ENCODE data around the gene GPR137C.

GPR137C gene, protein sequence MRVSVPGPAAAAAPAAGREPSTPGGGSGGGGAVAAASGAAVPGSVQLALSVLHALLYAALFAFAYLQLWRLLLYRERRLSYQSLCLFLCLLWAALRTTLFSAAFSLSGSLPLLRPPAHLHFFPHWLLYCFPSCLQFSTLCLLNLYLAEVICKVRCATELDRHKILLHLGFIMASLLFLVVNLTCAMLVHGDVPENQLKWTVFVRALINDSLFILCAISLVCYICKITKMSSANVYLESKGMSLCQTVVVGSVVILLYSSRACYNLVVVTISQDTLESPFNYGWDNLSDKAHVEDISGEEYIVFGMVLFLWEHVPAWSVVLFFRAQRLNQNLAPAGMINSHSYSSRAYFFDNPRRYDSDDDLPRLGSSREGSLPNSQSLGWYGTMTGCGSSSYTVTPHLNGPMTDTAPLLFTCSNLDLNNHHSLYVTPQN

DNA sequence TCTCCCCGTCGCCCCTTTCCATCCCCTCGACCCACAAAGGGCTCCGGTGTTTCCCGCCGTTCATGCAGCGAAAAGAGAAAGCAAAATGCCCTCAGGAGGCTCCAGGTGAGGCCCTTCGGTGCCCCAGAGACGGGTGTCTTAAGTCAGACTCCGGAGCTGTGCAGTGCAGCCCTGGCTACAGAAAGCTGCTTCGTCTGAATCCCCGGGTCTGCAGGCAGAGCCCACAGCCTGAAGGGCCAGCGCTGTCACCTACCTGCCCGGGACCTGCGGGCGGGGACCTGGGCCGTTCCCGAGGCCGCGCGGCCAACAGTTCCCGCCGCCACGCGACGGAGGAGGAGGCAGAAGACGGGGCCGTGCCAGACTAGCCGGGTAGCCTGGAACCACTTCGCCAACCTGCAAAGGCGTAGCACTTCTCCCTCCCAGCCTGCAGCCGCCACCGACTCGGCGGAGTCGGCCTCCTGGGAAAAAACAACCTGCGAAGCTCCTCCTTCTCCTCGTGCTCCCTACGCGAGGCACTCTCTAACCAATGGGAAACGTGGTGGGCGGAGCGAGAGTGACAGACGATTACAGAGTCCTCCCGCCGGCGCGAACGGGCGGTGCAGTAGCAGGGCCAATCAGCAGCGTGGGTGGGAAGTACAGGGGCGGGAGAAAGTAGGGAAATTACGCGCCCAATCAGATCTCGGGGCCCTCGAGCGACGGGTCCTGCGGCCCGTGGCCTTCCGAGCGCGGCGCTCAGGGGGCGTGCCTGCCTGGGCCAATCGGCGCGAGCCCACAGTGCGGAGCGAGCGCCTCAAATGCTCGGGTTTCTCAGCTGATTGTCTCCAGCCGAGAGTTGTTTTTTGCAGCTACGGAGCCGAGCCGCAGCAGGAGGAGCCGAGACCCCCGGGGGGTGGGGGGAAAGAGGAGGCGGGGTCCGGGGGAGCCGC lies at the start of gene GPR137C, which contains the start of gene TXNDC16:
GPR137C (plus strand) TSS at position 774 of the 926 bp plus-strand sequence. CDS start 312 bp downstream, outside the sequence.
TXNDC16 (minus strand) TSS at position 443 of the 926 bp plus-strand sequence. CDS start 8,948 bp downstream, outside the sequence.
- peak; percentile 99 for DNase-seq (ENCODE audit: low read depth)

DNA sequence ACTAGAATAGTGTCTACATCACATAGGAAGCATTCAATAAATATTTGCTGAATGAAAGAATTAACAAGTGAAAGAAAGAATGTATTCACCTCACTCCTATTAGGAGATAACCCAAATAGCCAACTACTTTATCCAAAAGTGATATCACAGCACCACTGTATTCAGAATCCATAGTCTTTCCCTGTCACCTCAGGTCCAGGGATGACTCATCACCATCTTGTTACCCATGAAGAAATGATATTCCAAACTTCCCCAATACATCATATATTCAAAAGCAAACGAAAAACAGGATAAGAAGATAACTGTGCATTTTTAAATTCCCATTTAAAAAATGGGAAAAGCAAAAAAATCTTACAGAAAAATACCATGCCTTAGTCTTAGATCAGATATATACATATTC lies 39.4 kb upstream of the GPR137C start:
- DNase-seq (ENCODE audit: low read depth), result no peak

DNA sequence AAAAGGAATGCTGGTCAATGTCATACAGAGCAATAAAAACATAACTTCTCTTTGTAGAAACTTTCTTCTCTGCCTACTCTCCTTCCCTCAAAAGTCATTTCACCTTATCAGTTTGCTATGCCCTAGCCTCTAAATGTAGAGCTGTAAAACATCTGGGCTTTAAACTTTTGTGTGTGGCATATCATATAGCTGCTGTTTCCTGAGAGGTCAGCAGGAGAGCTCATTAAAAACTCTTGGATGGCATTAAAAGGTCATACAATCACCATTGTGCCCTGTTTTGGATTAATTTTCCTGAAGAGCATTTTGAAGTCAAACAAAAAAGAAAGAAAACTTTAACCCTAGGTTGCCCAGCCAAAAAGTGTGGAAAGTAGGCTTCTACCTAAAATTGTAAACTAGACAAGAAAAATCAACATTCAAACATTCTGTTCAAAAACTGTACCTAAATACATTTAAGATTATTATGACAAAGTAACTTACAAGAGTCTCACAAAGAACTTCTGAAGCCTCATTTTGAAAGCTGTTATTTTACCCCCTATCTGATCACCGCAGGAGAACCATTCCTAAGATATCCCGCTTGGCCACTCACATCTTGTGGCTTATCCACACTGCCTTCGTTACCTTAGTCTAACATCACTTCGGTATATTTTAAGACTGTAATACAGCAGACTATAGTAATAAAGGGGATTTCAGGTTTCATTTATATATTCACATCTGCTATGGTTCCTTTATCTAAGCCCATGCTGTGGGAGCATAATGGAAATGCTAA lies 38.4 kb upstream of the GPR137C start:
- no peak for DNase-seq (ENCODE audit: low read depth)

DNA sequence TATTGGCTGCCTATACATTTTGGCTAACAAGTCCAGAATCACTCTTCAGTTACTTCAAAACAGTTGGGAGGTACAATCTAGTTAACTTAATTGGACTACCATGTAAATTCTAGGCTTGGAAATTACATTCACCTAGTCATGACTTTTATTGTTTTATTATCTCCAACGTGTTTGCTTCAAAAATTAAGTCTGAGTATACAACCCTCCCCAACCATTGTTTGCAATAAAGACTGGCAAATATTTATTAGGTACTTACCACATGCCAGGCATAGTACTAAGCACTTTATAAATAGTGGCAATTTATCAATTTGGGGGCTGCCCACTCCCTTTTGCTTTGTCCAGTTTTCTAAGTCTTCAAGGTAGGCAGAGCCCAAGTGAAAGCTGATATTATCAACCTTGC lies 30.6 kb upstream of the GPR137C start:
- no peak for DNase-seq (ENCODE audit: low read depth)

DNA sequence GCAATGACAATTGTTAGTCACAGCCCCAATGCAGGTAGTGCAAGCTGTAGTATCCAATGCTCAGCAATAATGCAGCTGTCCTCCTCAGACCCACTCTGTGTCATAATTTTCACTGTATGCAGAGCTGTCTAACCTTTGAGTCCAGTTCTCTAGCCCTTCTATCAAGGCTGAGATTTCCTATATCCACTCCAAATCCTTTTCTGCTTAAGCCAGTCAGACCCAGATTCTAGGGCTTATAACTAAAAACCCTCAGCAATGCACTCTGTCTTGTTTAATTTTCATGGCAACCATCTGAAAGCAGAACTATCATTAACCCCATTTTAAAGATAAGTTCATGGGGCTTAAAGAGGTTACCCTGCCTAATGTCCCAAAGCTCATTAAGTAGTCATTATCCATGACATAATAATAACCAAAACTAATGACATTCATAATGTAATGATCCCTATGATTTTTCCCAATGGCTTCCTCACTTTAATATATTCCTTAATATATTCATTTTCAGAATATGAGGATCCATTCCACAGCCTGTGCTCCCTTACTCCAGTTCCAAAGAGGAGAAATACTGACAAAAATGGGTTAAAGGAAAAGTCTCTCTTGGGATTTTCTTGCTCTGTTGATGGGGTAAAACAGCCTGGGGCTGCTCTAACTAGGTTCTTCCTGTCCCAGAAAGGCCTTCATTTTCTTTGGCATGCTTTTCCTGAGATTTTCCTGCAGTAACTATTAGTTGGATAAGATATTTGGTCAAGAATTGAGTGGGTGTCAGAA lies 29.9 kb upstream of the GPR137C start:
- DNase-seq (ENCODE audit: low read depth), result no peak

DNA sequence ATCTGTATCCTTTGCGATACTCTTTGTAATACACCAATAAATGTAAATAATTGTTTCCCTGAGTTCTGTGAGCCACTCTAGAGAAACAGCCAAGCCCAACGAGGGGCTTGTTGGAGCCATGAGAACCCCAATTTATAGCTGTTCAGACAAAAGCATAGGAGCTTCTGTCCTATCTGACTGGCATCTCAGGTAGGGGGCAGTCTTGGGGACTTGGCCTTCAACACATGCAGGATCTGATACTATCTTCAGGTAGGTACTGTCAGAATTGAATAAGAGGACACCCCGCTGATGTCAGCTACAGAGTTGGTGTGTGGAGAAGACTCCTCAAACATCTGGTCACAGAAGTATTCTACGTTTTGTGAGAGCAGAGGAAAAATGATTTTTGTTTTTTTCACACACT lies 25.6 kb upstream of the GPR137C start:
- DNase-seq (ENCODE audit: low read depth), result no peak

DNA sequence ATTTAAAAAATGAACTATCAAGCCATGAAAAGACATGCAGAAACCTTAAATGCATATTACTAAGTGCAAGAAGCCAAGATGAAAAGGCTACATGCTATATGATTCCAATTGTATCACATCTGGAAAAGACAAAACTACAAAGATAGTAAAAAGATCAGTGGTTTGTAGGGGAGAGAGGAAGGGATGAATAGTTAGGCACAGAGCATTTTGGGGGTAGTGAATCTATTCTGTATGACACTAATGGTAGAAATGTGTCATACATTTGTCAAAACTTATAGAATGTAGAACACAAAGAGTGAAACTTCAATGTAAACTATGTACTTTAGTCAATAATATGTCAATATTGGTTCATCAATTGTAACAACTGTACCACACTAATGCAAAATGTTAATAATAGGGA lies 21.2 kb upstream of the GPR137C start:
- DNase-seq (ENCODE audit: low read depth), result no peak

DNA sequence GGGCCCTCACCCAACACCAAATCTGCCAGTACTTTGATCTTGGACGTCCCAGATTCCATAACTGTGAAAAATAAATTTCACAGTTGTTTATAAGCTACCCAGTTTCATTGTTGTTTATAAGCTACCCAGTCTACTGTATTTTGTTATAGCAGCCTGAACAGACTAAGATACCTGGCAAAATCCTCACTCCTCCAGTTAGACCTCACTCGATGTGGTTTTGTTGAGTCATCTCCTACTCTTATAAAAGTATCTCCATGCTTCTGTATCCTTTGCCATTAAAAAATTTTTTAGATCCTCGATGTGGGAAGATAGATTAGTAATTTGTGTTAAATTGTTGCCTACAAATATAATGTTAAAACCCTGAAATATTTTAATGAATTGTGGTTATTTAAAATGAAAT lies 16.4 kb upstream of the GPR137C start:
- DNase-seq (ENCODE audit: low read depth), result no peak

DNA sequence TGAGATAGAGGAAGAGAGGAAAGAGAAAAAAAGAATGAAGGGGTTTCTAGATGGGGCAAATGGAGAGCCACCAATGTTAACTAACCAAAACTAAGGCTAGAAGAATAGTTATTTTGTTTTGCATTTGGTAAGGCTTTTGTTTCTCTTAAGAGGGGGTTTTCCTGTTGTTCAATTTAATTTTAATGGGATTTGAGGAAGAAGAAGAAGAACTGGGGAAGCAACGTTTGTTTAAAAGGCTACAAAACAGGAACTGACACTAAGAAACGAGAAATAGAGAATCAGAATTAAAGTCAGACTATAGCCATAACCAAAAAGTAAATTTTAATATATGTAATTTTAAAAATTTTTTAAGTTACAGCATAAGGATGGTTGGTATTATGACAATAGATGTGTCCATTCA lies 14.0 kb upstream of the GPR137C start:
- no peak for DNase-seq (ENCODE audit: low read depth)

DNA sequence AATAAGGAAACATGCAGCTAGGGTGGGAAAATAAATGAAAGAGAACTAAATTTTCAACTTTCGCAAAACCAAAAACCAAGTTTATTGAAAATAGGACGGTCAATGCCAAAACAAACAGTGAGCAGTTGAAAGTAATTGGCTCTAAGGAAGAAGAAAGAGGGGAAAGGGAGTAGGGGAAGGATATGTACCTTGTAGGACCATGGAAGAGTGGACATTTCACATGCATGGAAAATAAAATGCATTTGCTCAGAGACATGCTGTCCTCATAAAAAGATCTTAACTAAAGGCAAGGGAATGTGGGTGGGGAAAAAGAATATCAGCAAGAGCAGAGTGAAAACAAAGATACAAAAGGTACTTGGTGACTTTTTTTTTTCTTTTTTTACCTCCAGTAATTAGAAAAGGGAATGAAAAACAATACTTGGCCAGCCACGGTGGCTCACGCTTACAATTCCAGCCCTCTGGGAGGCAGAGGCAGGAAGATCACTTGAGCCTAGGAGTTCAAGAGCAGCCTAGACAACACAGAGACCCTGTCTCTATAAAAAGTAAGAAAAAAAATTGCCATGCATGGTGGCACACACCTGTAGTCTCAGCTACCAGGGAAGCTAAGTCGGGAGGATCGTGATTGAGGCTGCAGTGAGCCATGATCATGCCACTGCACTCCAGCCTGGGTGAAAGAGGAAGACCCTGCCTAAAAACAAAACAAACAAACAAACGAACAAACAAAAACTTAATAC lies 6.9 kb upstream of the GPR137C start:
- no peak for DNase-seq (ENCODE audit: low read depth)

DNA sequence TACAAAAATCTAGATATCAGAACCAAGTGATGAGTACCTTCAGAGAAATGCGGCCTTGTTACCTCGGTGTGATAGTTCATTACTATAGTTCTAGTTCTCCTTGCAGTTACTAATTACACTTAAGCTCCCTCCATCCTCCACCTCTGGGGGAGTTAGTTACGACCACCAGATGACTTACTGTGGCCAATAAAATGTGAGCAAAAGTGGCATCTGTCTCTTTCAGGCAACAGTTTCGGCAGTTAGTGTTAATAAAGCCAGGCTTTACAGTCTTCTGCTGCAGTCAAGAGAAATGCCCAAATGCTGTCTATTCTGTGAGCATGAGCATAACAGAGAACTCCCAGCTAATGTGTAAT lies 6.3 kb upstream of the GPR137C start:
- no peak for DNase-seq (ENCODE audit: low read depth)

DNA sequence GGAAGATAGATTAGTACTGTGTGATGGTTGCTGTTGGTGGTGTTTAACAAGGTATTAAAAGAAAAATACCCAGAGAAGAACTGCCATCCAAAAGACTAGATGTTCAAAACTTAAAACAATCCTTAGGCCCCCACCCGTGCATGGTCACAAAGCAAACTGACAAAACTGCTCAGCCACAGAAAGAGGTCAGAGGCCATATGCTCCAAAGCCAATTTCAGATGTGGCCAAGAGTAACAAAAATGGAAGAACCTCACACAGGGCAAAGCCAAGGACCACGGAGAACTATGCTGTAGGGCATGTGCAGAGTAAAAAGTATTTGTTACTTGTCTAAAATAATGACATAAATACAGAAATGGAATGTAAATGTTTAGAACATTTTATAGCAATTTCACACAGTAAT lies 5.6 kb upstream of the GPR137C start:
- no peak for DNase-seq (ENCODE audit: low read depth)

DNA sequence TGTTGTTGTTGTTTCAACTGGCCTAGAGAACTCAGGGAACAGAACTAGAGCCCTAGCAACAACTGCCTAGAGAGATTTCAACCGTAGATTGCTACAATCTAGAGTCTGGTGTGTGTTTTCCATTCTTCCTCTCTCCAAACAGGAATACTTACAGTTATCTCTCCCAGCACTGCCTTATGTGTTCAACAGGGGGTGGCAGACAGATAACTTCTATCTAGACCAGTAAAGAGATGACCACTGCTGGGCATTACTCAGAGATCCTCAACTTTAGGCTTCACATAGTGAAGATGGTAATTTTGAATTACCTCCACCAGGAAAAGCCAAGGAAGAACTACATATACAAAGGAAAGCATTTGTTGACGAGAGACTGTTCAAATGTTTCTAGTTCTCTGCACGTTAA lies 5.1 kb upstream of the GPR137C start:
- DNase-seq (ENCODE audit: low read depth), result no peak

DNA sequence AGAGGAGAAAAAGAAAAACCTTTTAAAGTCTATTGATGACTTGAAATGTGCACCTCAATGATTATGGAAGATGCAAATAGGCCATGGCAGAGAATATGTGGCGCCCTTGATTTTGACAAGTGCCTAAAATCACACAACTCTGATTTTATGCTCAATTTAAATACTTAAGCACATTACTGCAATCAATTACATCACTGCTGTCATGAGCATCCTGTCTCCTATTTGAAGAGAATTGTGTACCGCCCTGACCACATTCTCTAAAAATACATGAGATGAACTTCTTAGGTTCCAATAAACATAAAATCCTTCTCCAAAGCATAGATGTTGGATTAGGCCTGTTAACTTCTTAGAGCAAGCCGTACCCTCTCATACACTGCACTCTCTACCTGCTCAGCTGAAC lies 2.0 kb upstream of the GPR137C start:
- DNase-seq (ENCODE audit: low read depth), result no peak

DNA sequence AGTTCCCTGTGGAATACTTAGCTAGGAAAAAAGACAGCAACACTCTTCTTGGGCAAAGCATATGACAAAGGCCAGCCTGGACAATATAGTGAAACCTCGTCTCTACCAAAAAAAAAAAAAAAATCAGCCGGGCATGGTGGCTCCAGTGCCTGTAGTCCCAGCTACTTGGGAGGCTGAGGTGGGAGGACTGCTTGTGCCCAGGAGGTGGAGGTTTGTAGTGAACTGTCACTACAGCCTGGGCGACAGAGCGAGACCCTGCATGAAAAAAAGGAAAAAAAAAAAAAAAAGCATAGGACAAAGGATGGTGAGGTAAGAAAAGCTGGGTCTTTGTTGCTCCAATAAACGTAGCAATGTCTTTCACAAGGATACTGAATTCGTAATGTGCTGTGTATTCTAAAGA lies 1.4 kb upstream of the GPR137C start:
- DNase-seq (ENCODE audit: low read depth), result no peak

DNA sequence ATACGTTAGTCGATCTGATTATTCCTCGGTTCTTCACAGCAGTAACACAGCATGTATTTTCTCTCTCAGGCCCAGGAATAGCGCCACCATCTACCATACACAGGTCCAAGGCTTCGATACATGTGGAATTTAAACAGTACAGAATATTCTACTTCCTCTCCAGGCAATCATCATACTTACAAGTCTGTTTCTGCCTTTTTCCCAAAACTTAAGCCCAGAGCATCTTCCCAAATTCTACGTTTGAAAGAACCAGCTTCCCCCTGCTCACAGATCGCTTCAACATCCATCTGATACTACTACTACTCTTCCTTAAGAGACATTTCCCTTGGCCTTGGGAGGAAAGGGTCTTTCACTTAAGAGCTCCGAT lies 957 bp upstream of the GPR137C start:
- DNase-seq (ENCODE audit: low read depth), result no peak

DNA sequence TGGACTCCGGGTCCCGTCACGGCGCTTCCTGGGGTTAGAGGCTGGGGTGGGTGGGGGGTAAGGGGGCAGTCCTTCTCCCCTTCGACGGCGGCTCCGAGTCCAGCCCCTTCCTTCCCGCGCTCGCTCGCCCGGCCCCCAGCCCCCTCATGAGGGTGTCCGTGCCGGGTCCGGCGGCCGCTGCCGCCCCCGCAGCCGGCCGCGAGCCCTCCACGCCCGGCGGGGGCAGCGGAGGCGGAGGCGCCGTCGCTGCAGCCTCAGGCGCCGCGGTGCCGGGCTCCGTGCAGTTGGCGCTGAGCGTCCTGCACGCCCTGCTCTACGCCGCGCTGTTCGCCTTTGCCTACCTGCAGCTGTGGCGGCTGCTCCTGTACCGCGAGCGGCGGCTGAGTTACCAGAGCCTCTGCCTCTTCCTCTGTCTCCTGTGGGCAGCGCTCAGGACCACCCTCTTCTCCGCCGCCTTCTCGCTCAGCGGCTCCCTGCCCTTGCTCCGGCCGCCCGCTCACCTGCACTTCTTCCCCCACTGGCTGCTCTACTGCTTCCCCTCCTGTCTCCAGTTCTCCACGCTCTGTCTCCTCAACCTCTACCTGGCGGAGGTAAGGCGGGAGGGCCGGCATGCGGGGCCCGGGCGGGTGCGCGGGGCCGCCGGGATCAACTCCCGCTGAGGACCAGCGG lies 500 bp downstream of the GPR137C start:
- DNase-seq (ENCODE audit: low read depth), result no peak

DNA sequence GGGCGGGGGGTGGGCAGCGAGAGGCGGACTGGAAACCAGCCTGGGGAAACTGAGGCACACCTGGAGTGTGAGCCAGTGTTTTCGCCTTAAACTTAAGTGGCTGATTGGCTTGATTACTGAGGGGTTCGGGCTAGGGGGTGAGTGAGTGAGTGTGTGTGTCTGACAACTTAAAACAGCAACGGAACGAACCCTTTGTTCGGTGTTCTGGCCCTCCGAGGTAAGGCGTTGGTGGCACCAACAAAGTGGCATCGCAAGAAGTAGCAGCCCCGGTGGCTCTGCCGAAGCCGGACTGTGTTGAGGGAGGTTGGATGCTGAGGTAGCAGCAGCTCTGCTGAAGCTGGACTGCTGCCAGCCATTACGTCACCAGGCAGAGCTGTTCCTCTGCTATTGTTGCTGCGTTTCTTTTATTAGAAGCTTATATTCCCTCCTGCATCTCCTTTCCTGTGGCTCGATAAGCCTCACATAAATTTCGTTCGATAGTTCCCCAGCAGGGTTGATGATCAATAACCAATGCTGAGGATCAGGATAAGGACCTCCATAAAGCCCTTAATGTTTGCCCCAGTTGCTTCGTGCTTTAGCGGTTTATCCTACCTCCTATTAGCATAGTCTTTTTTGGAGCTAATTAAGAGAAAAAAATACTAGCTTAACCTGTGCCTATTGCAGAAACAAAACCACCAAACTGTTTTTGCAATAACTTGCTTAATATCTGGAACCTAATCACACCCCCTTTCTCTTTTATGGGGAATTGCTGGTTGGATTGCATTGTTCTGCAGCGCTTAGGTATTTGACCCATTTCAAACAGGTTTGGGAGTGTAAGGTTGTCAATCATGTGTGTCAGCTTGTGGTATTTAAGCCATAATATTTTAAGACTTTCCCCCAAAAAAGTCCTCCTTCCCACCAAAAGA lies 1.3 kb downstream of the GPR137C start:
- peak; percentile 68 for DNase-seq (ENCODE audit: low read depth)

DNA sequence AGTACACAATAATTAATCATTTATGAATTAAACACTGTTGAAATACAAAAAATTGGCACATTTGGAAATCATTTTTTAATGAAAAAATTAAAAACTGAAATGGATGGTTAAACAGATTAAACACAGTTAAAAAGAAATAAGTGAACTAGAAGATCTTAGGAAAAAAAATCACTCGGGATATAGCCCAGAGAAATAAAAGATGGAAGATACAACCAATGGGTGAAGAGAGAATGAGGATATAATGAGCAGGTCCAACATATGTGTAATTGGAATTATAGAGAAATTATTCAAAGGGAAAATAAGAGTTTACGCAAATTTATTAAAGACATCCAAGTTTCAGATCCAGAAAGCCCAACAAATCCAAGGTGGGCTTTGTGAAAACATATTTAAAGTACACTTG lies 6.1 kb downstream of the GPR137C start:
- no peak for DNase-seq (ENCODE audit: low read depth)

Data from activated gamma-delta T cell treated with anti-CD3 and anti-CD28 coated beads, Interleukin-2, amount 50 U/mL, for 16 hours (primary cell).